Heart left ventricle (tissue), 16 donors: ENCODE data around the gene GHRL. TPM values are rescaled to one million over a fixed set of nuclear protein-coding genes. Genes with fewer than 3 reads are reported as not detected.

Source experiments
- ATAC-seq, 4 donors: fragments of 200-7000 bp; cut with Tn5 transposase; one replicate each; pipeline ENCODE4 v1.9.1; 2020 to 2022; ENCODE audit warnings: moderate library complexity in 4 of 4, mild to moderate bottlenecking in 3 of 4, moderate number of reproducible peaks in 1 of 4
- DNase-seq, 5 donors: peaks; one replicate each; pipeline ENCODE4 v3.0.0-alpha.2; 2020
- H3K27ac ChIP-seq, 12 donors: fragments of 200-600 bp; sonication (generic) in 4 of 12; one replicate each; pipeline versions ENCODE4 v1.5.0 to v1.8.0; 2016 to 2022; ENCODE audit warnings: mild to moderate bottlenecking in 2 of 12
- H3K27me3 ChIP-seq, 9 donors: fragments of 200-600 bp; sonication (generic) in 2 of 9; one replicate each; pipeline versions ENCODE4 v1.5.1 to v1.8.0; 2016 to 2022; ENCODE audit warnings: mild to moderate bottlenecking in 3 of 9
- H3K36me3 ChIP-seq, 9 donors: fragments of 200-600 bp; sonication (generic) in 2 of 9; one replicate each; pipeline versions ENCODE4 v1.5.0 to v1.8.0; 2018 to 2022; ENCODE audit warnings: mild to moderate bottlenecking in 2 of 9
- H3K4me1 ChIP-seq, 12 donors: fragments of 200-600 bp; sonication (generic) in 4 of 12; one replicate each; pipeline versions ENCODE4 v1.5.0 to v1.8.0; 2016 to 2022; ENCODE audit warnings: mild to moderate bottlenecking in 3 of 12
- H3K4me3 ChIP-seq, 12 donors: fragments of 200-600 bp; sonication (generic) in 4 of 12; one replicate each; pipeline versions ENCODE4 v1.5.0 to v1.8.0; 2017 to 2022; ENCODE audit warnings: mild to moderate bottlenecking in 9 of 12, moderate library complexity in 4 of 12
- H3K9me3 ChIP-seq, 12 donors: fragments of 200-600 bp; sonication (generic) in 4 of 12; one replicate each; pipeline versions ENCODE4 v1.5.0 to v1.8.0; 2016 to 2022; ENCODE audit warnings: mild to moderate bottlenecking in 1 of 12
- CTCF ChIP-seq, 12 donors: fragments of 200-600 bp; sonication (generic) in 4 of 12; IDR thresholded peaks; one replicate each; pipeline versions ENCODE4 v1.5.0 to v1.8.0; 2018 to 2022; ENCODE audit warnings: antibody characterized with exemption in 12 of 12, mild to moderate bottlenecking in 5 of 12
- POLR2A ChIP-seq, 2 donors: fragments of 450-650 bp; IDR thresholded peaks; one replicate each; pipeline ENCODE4 v1.6.1; 2017; ENCODE audit warnings: antibody characterized with exemption in 2 of 2, mild to moderate bottlenecking in 2 of 2, moderate library complexity in 2 of 2
- WGBS, 4 donors: extraction: QIAGEN DNeasy Blood & Tissue Kit in 2 of 4; methylation state at CpG; one replicate each; pipeline versions ENCODE4 v1.1.5 to v1.1.7; 2013 to 2018; 5-methylcytosine and 5-hydroxymethylcytosine counted together
- intact Hi-C, 10 donors: fragments of 100-400 bp; cut with DNase I; formaldehyde crosslinking; loops; one replicate each; pipeline versions ENCODE4 v1.11.1 to v1.14.2; 2022
- polyA plus RNA-seq, 2 donors: library from polyadenylated mRNA; stranded (reverse); fragments of 200-250 nt; gene quantifications; one replicate each; pipeline ENCODE4 v1.2.3, GENCODE V29; 2013
- total RNA-seq, 9 donors: library from RNA; depleted of rRNA in 2 of 9; stranded (reverse); fragments of >200 nt in 2 of 9; fragmentation: NEBNext Ultra II Directional in 3 of 9; extraction: Animal tissue kit (Norgen Biotek cat#: 25700) in 3 of 9; gene quantifications; one replicate each; pipeline versions ENCODE4 v1.1.0 to v1.2.4, GENCODE V29; 2016 to 2023
- donor health status: ischemic (EF 13 %, LVEDD 7.1; RV severe dilation, severe dysfunction).
- donor health status: healthy with polysubstance abuse.
- donor health status: DM: no; HTN: yes; CAD: no.
- donor health status: DM: no; HTN: no; CAD: no.
- donor health status: ischemic (EF 25% LVEDD 6.9; RV normal size, moderate dysfunction).
- donor health status: ischemic (EF 25% LVEDD 5.7; RV mildly dilated, moderate dysfunction).
- donor health status: healthy.
- donor health status: DM: yes; HTN: yes; CAD: no.
- donor health status: ischemic (EF 35%, LVEDD 5.7; RV mildly dilated, moderate dysfunction).
- donor health status: nonischemic (EF 11% LVEDD 7.7; RV severe dilation, severe dysfunction).
- donor health status: DM: yes; HTN: yes; CAD: no.
- donor health status: PGD.
- donor health status: ischemic (EF 29% LVEDD 5.4; RV normal size, mild dysfunction).
- donor health status: nonischemic (EF 23%, LVEDD 6.1; RV moderate dilation, normal function).

GHRL gene
- total and polyA plus RNA-seq, 11 donors, result 0.18 to 2.1 (median 0.61) TPM; not detected in 6

DNA sequence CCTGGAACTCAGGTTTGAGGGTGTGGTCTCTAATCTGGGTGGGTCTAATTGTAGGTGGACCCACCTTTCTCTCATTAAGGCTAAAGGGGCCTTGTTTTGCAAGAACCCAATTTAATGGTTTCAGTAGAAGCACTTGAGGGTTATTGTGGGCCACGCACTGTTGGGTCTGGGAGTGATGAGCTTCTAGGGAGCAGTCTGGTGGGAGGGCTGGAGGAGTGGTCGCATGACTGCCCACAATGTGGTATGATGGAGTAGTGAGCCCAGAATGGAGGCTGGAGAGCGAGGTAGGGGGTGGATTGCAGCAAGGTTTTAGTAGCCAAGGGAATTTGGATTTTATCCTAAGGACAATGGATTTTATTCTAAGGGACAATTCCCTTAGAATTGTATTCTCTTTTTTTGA lies 41.7 kb downstream of the GHRL start:
- peaks cover 0 to 60% (median 23%) of the 10 kb centered on the region in 12 donors for H3K4me1 ChIP-seq
- DNase-seq, result no peak
- H3K9me3 ChIP-seq, result peaks cover 0 to 3% (median 0%) of the 10 kb centered on the region in 12 donors
- 95 to 100% (median 98%) methylated on average over 3 of the region's 3 CpGs for WGBS, 4 donors
- no peaks in the 10 kb centered on the region for H3K27me3 ChIP-seq
- H3K27ac ChIP-seq, result no peak overlapping the region
- no peak for TF ChIP-seq CTCF (IDR thresholded peaks at IDR 0.05)
- no peak for TF ChIP-seq POLR2A (IDR thresholded peaks at IDR 0.05)
- peaks cover 0 to 52% (median 32%) of the 10 kb centered on the region in 9 donors for H3K36me3 ChIP-seq
- intact Hi-C loops, result no loop called here
- H3K4me3 ChIP-seq, result peak overlapping the region in 2 of 12 donors; percentile 77 to 91
- ATAC-seq, result no peak

DNA sequence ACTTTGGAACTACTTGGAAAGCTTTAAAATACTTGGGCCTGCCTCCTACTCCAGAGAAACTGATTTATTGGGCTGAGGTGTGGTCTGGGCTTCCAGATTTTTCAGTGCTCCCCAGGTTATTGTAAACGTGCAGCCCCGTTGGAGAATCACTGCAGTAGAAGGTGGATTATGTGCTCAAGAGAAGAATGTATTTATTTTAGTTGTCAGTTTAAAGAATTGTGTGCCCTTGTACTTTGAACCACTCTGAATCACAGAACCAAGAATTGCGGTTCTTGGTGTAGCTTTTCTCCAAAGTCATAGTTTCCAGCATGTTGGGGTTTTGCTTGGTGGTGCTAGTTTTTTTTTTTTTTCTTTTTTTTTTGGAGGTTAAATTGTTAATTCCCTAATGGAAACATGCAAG lies 42.9 kb downstream of the GHRL start:
- intact Hi-C loops, result no loop called here
- no peak for DNase-seq
- WGBS, 4 donors, result 35 to 47% (median 39%) methylated on average over 3 of the region's 3 CpGs
- Histone ChIP-seq H3K27me3 (no peaks in the 10 kb centered on the region), H3K36me3 (peaks cover 0 to 42% (median 24%) of the 10 kb centered on the region in 9 donors), H3K9me3 (peaks cover 0 to 15% (median 6%) of the 10 kb centered on the region in 12 donors), H3K4me1 (peaks cover 0 to 54% (median 23%) of the 10 kb centered on the region in 12 donors), H3K27ac (peak overlapping the region in 5 of 12 donors; percentile 85 to 95 (median 92)), H3K4me3 (peak overlapping the region in 11 of 12 donors; percentile 65 to 99 (median 74))
- ATAC-seq, result no peak
- TF ChIP-seq CTCF (IDR thresholded peaks at IDR 0.05) (no peak), POLR2A (IDR thresholded peaks at IDR 0.05) (no peak)

DNA sequence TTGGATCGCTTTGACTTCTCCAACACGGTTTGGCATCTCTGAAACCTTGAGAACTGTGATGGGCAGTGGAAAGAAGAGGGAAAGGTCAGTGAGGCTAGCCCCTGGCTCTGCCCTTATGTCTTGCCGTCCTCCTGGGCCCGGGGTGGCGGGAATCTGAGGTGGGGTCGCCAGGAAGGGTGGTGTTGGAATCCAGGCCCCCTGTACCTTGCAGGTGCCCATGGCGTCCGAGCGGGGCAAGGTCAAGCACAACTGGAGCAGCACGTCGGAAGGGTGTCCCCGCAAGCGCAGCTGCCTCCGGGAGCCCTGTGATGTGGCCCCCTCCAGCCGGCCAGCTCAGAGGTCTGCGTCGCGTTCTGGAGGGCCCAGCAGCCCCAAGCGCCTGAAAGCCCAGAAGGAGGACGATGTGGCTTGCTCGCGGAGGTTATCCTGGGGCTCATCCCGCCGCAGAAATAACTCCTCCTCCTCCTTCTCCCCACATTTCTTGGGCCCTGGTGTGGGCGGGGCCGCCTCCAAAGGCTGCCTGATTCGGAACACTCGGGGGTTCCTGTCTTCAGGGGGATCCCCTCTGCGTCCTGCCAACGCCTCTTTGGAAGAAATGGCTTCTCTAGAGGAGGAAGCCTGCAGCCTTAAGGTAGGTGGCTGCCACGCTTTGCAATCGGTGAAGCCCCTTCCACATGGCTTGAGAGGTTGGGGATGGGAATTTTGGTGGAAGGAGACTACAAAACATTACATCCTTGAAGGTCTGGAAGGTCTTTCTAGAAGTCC lies 43.6 kb downstream of the GHRL start:
- H3K9me3 ChIP-seq, result peaks cover 0 to 22% (median 8%) of the 10 kb centered on the region in 12 donors
- ATAC-seq (peak in 3 of 4 donors; percentile 5 to 16 (median 12)), DNase-seq (peak in 4 of 5 donors; percentile 15 to 47 (median 34))
- TF ChIP-seq CTCF (IDR thresholded peaks at IDR 0.05) (no peak), POLR2A (IDR thresholded peaks at IDR 0.05) (no peak)
- 2 to 8% (median 4%) methylated on average over 11 to 32 of the region's 32 CpGs for WGBS, 4 donors
- H3K27ac ChIP-seq, result peak overlapping the region in 11 of 12 donors; percentile 81 to 95 (median 92)
- peaks cover 0 to 48% (median 23%) of the 10 kb centered on the region in 12 donors for H3K4me1 ChIP-seq
- intact Hi-C loops, result no loop called here
- H3K27me3 ChIP-seq, result no peaks in the 10 kb centered on the region
- peak overlapping the region; percentile 65 to 99 (median 76) for H3K4me3 ChIP-seq
- peaks cover 0 to 41% (median 21%) of the 10 kb centered on the region in 9 donors for H3K36me3 ChIP-seq
